Adipose tissue (tissue), 3 donors: ENCODE results near the gene LRP8. TPM values are rescaled to one million over a fixed set of nuclear protein-coding genes. Genes with fewer than 3 reads are reported as not detected.

ENCODE experiments used
- H3K27ac ChIP-seq: one replicate; pipeline ENCODE4 v1.5.1; 2013; ENCODE audit warnings: low read depth, low read length
- WGBS, 3 donors: extraction: QIAGEN DNeasy Blood & Tissue Kit; methylation state at CpG; one replicate each; pipeline ENCODE4 v1.1.7; 2013; 5-methylcytosine and 5-hydroxymethylcytosine counted together
- polyA plus RNA-seq, 3 donors: library from polyadenylated mRNA; stranded (reverse); fragments of 200-250 nt; gene quantifications; one replicate each; pipeline ENCODE4 v1.2.3, GENCODE V29; 2013
- donor health status: healthy with polysubstance abuse.
- donor health status: Bipolar disorder and iron deficiency.
- donor health status: healthy.

The LRP8 gene
- polyA plus RNA-seq, 3 donors = 0.67 to 3.1 (median 0.75) TPM

DNA sequence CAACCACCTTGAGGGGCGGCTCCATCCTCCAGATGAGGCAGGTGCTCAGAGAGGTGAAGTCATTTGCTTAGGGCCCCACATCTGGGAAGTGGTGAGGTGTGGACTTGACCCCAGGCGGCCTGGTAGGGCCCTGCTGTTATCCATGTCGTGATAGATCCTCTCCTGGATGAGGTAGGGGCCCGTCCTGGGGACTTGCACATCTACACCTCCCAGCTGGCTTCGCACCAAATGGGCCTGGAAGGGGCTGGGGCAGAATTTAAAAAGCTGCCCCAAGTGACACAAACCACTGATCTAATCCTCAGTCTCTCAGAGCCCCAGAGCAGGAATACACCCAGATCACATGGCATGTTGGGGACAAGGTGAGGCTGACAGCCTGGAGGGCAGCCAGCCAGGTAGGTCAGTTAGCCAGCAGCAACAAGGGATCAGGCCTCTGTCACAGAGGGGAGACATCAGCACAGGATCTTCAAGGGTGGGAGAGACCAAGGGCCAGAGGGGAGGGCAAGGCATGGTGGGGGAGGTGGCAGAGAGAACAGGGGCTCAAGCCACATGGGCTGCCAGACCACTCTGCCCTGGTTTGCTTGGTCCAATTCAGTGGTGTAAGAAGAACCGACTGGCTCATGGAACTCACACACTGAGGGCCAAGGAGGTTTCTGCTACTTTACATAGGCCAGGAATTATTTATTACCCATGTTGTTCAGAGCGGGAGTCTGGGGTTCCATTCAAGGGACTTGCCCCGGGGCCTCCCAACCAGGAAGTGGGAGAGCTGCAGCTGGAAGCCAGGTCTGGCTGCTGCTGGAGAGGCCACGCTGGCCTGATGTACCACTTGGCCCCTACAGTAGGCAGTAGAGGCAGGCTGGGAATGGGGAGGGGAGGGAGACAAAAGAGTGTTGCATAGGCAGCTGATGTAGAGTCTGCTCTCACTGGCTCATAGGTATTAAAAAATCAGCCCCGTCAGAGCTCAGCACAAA is 12.1 kb downstream of the LRP8 start:
- 79 to 84% (median 80%) methylated on average over 10 of the region's 10 CpGs for WGBS, 3 donors
- no peak overlapping the region for H3K27ac ChIP-seq

DNA sequence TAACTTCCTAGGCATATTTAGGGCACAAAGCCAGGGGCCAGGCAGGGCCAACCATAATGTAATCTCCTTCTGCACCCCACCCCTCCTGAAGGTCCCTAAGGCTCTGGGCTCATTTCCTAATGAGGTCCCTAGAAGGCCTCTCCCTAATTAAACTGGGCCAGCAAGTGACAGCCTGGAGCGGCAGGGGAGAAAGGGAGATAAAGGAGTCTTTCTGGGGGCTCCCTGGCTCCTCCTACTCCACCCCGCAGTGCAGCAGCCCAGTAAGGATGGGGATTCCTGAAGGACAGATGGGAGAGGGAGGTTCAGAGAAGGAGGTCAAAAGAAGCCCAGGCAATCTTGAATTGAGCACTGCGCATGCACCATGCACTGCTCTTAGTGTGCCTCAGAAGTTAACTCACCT is 12.8 kb downstream of the LRP8 start:
- WGBS, 3 donors = 87 to 93% (median 92%) methylated on average over 3 of the region's 3 CpGs
- H3K27ac ChIP-seq = no peak overlapping the region

DNA sequence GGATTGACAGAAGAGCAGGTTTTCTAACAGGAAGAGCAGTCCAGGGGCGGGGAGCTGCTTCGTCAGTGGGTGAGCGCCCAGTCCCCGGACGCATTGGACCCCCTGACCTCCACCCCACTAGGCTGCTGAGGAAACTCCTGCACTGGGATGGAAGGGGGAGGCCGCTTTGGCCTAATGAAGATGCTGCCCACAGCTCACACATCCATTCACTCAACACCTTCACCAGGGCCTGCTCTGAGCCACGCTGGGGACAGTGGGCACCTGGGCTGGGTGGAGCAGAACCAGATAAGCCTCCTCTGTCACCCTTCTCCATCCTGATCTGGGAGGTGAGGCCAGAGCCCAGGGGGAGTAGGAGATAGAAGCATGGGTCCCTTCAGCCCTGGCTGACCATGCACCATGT is 13.3 kb downstream of the LRP8 start:
- H3K27ac ChIP-seq = no peak overlapping the region
- 86 to 98% (median 91%) methylated on average over 6 to 7 of the region's 7 CpGs for WGBS, 3 donors

DNA sequence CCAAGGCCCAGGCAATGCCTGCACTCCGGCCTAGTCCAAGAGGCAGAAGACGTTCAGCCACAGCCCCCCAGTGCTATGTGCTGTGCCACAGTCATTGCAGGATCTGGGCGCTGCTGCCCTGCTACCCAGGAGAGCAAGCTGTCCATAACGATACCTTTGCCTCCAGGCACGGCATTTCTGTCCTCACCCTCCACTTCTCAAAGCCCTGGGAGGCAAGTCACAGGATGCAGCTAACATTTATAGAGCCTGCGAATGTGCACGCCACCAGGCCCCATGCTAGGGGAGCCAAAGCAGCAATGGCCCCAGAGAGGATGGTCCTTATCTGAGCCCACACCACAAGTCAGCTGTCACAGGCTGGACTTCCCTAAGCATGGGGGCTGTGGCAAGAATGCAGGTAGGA is 13.8 kb downstream of the LRP8 start:
- WGBS, 3 donors = 83 to 93% (median 87%) methylated on average over 7 of the region's 7 CpGs

DNA sequence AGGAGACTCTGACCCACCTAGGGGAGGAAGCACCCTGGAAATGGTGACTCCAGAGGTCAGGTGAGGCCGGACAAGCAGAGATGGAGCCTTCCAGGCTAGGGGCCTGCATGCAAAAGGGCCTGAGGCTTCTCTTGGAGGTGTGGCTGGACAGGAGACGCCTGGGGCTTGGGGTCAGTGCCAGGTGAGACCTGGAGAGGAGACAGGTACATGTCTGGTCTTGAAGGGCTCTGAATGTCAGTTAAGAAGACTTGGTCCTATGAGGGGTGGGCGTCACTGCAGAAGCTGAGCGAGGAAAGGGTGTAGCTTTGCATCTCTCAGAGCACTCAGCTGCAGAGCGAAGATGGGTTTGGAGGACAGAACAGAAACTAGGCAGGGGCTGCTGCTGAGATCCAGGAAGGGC is 14.3 kb downstream of the LRP8 start:
- WGBS, 3 donors = 82 to 94% (median 94%) methylated on average over 5 of the region's 5 CpGs
- H3K27ac ChIP-seq = no peak overlapping the region

More for the DNA sequence above, 13.8 kb downstream of the LRP8 start:
- no peak overlapping the region for H3K27ac ChIP-seq

DNA sequence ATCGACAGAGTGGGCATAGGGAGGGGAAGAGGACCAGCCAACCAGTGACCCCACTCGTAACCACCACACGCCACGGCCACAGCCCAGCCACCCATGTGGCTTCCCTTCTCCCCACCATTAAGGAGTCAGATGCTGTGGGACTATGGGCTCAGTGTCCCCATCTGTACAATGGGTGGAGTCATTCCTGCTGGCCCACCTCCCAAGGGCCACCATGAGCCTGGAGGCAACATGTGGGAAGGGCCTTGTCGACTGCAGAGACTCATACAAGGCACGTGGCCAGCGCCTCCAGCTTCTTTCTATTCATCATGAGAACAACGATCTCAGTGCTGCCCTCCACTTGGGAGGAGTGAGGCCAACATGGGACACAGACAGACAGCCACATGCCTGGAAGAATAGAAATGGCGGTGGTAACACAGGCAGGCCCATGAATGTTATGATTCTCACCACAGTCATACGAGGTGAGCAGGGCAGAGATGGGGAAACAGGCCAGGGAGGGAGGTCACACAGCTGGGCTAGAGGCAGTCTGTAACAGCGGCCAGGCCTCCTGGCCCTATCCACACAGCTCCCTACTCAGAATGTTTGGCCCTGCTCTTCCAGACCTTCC is 16.1 kb downstream of the LRP8 start:
- H3K27ac ChIP-seq = no peak overlapping the region
- WGBS, 3 donors = 72 to 88% (median 77%) methylated on average over 11 of the region's 11 CpGs

DNA sequence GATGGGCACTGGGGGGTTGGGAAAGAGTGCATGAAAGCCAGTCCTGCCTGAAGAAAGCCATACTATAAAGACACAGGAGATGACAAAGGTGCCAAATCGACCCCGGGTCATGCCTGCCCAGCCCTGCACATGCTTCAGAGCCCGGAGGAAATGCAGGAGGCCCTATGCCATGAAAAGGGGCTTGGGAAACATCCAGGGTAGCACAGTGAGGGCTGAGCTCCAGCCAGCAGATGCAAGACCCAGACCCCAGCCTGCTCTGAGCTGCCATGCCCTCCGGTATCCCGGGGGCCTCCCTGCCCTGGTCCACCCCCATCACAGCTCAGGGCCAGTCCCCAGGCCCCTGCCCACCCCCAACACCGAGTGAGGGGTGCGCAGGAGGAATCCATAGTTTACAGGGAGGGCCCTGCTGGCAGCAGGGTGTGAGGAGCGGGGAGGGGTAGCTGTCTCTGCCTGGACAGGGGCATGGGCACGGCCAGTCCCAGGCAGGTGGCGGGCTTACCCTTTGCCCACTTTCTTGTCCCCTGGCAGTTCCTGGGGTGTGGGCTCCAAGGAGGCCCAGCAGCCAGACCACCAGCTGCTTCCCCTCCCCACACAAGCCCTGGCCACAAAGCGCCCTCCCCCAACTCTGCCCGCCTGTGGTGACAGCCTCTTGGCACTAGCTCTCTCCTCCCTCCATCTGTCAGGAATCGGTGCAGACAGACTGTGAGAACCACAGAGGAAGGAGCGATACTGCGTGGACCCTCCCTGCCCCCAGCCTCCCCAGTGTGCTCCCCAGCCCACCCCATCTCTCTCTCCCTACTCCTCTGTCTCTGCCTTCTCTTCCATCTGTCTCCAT is 16.8 kb downstream of the LRP8 start:
- 64 to 82% (median 71%) methylated on average over 13 to 15 of the region's 15 CpGs for WGBS, 3 donors
- H3K27ac ChIP-seq = no peak overlapping the region

DNA sequence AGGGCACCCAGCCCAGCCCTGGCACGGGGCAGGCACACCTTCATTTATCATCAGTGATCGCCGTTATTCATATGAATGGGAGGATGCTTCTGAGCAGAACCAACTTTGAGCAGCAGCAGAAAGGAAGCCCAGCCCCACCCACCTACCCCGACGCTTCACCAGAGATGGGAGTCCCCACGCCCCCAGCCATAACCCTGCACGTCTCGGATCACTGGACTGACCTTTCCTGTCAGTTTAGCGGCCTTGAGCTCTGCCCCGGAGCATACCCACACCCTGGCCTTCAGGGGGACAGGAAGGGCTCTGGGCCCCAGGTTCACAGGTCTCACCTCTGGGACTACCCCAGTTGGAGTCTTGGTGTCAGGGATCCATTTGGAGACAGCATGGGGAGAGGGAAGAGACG is 18.1 kb downstream of the LRP8 start:
- no peak overlapping the region for H3K27ac ChIP-seq
- 77 to 86% (median 83%) methylated on average over 11 of the region's 11 CpGs for WGBS, 3 donors

DNA sequence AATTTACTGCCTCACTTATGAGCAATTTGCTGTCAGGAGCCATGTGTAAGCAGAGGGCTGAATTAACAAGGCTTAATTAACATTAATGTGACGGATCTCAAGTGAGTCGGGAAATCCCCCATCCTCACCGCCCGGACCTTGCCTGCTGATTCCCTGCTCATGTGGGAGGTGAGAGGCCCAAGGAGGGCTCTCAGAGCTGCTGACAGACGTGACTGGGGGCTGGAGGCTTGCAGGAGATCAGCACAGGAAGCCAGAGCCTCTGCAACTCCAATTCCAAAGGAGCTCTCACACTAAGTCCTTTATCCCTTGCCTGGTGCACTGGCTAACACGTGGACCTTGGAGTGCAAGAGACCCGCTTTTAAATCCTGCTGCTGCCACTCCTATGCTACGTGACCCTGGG is 19.4 kb downstream of the LRP8 start:
- 71 to 82% (median 77%) methylated on average over 8 of the region's 8 CpGs for WGBS, 3 donors

DNA sequence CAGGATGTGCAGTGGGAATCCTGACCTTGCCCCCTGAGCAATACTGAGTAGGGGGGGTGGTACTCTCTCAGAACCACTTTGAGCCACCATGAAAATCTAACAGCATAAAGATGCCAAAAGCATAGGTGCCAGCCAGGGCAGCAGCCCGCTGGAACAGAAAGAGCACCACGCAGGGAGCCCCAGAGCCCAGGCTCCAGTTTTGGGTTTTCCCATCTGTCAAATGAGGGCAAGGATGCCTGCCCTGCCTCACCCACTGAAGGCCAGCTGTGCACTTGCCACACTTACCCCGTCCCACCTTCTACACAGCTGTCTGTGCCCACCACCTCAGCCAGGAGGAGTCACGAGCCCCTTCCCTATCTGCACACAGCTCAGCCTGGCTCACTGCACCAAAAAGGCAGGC is 20.8 kb downstream of the LRP8 start:
- no peak overlapping the region for H3K27ac ChIP-seq
- 86 to 90% (median 90%) methylated on average over 4 of the region's 4 CpGs for WGBS, 3 donors

More for the DNA sequence above, 19.4 kb downstream of the LRP8 start:
- no peak overlapping the region for H3K27ac ChIP-seq

DNA sequence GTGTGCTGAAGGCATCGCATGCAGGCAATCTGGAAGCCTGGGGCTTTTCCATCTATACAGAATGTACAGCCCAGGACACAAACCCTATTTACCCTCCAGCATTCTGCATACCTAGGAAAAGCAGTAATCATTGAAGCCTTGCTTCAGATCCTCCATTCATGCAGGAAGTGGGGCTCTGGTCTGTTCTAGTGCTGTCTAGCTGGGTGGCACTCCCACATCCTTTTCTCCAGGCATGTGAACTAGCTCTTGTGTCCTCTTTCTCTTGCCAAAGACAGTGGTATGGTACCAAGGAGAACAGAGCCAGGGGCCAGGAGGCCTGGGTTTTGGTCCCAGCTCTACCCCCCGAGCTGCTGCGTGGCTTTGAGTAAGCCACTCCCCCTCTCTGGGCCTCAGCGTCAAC is 21.7 kb downstream of the LRP8 start:
- 85 to 92% (median 86%) methylated on average over 4 of the region's 4 CpGs for WGBS, 3 donors

DNA sequence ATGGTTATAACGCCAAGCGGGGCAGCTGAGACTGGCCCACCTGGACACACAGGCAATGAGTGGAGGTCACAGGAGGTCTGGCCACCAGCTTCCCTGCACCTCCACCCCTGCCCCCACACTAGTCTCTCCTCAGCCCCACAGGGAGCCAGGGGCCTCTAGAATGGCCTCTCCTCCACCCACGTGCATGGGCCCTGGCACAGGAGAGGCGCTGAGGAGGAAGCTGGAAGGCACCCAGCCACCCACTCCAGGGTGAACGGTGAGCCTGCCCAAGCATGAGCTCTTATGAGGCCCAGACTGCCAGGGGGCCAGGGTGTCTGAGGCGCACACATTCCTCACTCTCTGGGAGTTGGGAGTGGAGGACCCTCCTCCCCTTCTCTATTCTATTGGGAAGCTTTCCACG is 22.2 kb downstream of the LRP8 start:
- WGBS, 3 donors = 58 to 81% (median 71%) methylated on average over 7 of the region's 7 CpGs
- H3K27ac ChIP-seq = no peak overlapping the region

More for the DNA sequence above, 21.7 kb downstream of the LRP8 start:
- no peak overlapping the region for H3K27ac ChIP-seq

DNA sequence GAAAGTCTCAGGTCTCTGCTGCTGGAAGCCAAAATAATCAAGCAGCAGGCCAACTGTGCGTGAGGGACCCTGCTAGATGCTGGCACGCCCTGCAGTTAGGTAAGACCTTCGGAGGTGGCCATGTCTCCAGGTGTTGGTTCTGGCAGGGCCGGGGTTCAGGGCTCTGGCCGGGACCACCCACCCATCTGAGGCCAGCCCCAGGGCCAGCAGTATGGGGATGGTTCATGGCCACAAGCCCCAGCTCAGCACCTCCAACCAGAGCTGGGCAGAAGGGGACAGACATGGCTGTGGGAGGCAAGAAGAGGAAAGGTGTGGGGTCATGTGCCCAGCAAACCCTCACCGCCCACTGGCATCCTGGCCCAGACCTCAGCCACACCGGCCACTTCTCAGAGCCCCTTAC is 23.3 kb downstream of the LRP8 start:
- no peak overlapping the region for H3K27ac ChIP-seq
- WGBS, 3 donors = 95 to 97% (median 96%) methylated on average over 7 of the region's 7 CpGs

DNA sequence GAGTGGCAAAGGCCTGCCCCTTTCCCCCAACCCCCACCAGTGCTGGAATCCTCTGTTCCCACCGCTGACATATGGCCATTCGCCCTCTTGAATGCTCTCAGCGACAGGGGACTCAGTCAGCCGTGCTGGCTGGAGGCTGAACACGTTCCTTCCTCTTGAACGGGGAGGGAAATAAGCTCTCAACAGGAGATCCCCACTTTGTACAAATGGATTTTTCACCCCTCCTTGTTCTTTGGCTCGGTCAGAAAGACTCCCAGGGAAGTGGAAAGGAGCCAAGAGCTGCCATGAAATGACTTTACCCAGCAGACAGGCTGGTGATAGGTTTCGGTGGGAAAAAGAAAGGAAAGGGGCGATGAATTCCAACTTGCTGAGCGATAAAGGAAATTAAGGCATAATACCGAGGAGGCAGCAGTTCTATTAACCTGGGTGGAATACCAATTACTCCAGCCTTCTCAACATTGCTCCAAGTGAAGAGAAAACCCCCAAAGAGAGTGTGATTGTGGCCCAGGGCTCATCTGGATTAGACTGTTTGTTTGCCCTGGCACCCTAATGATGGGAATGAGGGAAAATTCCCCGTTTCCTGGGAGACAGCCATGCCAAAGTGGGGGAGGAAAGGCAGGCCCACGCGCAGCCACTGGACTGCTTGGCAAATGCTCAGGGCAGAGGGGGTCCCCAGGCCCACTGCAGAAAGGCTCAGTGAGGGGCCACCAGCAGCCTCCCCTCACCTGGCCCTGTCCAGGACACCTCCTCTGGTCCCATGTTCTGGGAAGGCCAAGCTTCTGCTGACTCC is 23.9 kb downstream of the LRP8 start:
- no peak overlapping the region for H3K27ac ChIP-seq
- 60 to 81% (median 76%) methylated on average over 14 of the region's 14 CpGs for whole genome bisulfite sequencing, 3 donors

DNA sequence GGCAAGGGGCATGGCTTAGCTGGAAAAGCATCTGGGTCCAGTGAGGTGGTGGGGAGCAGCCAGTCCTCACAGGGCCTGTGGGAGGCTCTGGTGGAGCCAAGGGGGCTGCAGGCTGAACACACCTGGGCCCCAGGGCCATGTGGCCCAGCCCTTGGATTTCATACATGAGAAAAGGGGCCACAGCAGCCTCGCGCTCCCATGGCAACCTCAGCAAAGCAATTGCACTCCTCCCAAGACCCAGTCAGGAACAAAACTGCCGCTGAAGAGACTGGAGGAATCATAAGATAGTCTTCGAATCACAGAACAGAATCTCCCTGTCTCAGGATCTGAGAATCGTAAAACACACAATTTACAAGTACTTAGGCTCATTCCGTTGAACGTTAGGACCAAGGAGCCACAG is 24.6 kb downstream of the LRP8 start:
- H3K27ac ChIP-seq = no peak overlapping the region

DNA sequence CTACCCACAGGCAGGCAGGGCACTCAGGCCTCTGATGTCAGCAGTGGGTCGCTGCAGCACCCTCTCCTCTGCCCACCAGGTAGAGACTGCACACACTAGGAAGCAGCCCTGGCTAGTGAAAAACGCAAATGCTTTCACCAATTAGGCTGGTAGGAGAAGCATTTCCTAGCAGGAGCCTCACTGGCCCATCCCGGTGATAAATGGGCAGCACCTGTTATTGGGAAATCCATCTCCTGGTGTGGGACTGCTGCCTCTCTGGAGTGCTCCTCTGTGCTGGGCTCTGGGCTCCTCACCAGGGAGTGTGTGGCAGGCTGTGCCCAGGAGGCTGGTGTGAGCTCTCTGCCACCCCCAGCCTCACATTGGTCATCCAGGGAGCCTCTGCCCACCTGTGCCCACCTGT is 28.6 kb downstream of the LRP8 start:
- 81 to 94% (median 81%) methylated on average over 3 of the region's 3 CpGs for WGBS, 3 donors
- H3K27ac ChIP-seq = no peak overlapping the region

More for the DNA sequence above, 24.6 kb downstream of the LRP8 start:
- WGBS, 3 donors = 90% methylated on average over 7 of the region's 7 CpGs

DNA sequence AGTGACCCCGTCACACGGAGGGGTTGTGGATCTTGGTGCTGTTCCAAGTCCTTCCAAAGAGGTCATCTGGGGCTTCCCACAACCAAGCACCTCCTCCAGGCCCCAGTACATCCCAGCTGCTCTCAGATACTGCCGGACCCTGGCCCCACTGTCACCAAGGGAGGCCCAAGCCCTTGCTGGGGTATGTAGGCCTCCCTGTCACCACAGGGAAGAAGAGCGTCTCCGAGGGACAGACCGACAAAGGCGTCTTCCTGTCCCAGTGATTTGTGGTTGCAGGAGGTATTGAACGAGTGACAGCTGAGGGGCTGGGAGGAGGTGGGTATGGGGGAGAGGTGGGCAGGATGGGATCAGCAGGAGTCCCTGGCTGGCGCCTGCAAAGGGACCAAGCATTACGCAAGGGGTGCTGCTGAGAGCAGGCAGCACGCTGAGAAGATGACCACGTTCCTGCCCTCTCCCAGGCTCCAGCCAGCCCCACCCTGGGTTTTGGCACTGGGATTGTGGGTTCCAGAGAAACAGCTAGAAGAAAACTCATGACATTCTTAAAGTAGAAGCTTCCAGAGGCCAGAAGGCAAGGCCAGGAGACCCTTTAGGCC is 29.7 kb downstream of the LRP8 start:
- no peak overlapping the region for H3K27ac ChIP-seq
- 64 to 88% (median 66%) methylated on average over 12 of the region's 12 CpGs for WGBS, 3 donors

DNA sequence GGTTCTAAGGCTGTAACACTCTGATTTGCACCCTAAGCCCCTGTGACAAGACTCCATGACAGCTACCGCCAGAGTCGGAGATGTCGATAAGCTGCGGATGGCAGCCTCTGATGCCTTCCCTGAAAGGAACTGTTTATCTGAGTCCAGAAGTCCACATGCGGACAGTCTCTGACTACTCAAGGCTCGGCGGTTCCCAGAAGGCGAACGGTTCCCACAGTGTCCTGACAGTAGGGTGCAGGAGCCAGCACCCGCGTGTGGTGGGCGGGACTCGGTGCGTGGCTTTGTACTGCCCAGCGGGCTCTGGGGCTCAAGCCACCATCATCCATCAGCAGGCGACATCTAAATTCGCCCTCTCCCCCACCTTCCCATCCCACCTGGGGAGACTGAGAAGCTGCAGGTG is 30.7 kb downstream of the LRP8 start:
- H3K27ac ChIP-seq = no peak overlapping the region
- WGBS, 3 donors = 86 to 95% (median 93%) methylated on average over 17 of the region's 17 CpGs
